COLO829 (cell line): ENCODE results near the gene PNMA6A.
"Not testable (repeated sequence)": the region's sequence is repeated elsewhere in the genome, so short reads cannot be mapped to it uniquely, and the experiment has no call there.

Experiments
- DNase-seq: peaks from one replicate; pipeline ENCODE4 v3.0.0; 2012; ENCODE audit warnings: low spot score

Gene PNMA6A

DNA sequence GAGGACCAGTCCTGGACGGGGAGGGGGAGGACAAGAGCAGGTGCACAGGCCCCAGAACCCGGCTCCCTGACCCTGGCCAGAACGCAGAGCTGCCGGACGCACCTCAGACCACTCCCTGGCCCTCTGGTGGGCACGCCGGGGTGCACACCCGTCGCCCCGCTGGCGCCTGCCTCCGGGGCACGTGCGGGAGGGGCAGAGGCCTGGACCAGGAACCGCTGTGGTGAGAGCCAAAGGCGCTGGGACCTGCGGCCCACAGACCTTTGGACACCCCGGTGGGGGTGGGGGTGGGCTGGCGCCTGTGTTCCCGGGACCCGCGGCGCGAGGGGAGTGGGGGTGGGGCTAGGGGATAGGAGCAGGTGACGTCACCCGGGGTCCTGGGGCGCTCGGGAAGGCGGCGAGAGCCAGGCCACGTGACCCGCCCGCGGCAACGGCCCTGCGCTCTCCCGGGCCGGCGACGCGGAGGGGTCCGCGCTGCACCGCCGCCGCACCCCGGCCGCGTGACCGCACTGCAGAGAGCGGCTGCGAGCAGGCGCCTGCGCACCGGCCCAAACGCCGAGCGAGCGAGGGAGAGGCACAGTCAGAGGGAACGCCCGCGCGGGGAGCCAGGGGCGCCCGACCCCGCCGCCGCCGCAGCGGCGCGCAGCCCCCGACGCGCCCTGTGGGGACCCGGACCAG, at the start of gene PNMA6A:
Gene PNMA6A, plus strand, starts transcription at position 546 of the 675 bp plus-strand sequence. CDS start 609 bp downstream, outside the sequence.
- DNase-seq, result not testable (repeated sequence)

DNA sequence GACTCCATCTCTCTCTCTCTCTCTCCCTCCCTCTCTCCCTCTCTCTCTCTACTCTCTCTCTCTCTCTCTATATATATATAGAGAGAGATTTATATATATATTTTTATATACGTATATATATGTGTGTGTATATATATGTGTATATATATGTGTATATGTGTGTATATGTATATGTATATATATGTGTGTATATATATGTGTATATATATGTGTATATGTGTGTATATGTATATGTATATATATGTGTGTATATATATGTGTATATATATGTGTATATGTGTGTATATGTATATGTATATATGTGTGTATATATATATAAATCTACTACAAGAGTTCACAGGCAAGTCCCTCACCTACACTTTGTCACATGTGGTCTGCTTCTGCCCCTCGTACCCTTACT, 45.8 kb upstream of the PNMA6A start:
- DNase-seq, result not testable (repeated sequence)

DNA sequence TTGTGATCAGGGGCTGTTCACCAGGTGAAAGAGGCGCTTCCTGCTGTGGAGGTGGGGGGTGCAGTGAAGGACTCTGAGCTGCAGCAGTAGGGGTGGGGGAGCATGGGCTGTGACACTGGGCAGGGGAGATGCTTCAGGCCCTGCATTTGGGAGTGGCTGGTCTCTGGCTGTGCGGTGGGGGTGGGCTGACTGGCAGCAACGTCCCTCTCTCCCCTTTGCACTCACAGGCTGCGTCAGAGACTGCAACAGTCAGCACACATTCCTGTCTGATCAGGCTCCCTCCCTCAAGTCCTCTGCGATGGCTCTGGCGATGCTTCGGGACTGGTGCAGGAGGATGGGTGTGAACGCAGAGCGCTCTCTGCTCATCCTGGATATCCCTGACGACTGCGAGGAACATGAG, 43.8 kb upstream of the PNMA6A start:
- not testable (repeated sequence) for DNase-seq

DNA sequence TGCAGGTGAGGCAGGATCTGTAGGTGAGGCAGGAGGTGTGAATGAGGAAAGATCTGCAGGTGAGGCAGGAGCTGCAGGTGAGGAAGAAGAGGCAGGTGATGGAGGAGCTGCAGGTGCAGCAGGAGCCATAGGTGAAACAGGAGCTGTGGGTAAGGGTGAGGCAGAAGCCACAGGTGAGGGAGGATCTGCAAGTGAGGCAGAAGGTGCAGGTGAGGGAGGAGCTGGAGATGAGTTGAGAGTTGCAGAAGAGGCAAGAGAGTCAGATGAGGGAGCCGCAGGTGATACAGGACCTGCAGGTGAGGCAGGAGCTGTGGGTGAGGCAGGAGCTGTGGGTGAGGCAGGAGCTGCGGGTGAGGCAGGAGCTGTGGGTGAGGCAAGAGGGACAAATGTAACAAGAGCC, 43.1 kb upstream of the PNMA6A start:
- no peak for DNase-seq

DNA sequence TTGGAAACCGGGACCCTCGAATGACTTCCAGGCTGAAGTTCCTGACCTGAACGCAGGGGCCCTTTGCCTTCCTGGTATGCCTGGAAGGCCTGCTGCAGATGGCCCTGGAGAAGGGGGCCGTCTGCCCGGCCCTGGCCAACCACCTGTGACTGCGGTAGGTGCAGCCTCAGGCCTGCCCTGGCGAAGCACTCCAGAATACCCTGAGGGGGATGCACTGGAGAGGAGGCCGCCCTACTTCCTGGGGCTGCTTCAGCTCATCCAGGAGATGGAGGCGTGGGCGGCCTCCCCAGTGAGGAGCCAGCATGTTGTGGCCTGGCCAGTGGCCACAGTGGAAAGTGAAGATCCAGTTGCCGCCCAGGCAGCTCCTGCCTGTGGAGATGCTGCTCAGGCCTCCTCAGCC, 42.4 kb upstream of the PNMA6A start:
- no peak for DNase-seq

DNA sequence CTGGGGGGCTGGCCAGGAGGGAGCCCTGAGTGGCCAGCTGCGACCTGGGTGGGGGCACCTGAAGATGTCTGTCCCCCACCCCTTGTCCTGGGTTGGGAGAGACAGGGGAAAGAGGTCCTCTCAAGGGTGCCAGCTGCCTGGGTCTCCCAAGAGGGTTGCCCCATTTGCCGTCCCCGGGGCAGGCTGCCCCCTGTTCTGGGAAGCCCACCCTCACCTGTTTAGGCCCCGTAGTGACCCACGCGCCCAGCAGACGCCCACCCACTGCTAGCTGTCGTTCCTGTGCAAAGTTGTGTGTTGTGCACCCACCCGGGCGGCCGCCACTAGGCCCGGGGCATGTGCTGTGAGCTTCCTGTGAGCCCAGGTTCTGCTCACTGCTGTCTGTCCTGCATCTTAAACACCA, 41.5 kb upstream of the PNMA6A start:
- DNase-seq, result no peak

DNA sequence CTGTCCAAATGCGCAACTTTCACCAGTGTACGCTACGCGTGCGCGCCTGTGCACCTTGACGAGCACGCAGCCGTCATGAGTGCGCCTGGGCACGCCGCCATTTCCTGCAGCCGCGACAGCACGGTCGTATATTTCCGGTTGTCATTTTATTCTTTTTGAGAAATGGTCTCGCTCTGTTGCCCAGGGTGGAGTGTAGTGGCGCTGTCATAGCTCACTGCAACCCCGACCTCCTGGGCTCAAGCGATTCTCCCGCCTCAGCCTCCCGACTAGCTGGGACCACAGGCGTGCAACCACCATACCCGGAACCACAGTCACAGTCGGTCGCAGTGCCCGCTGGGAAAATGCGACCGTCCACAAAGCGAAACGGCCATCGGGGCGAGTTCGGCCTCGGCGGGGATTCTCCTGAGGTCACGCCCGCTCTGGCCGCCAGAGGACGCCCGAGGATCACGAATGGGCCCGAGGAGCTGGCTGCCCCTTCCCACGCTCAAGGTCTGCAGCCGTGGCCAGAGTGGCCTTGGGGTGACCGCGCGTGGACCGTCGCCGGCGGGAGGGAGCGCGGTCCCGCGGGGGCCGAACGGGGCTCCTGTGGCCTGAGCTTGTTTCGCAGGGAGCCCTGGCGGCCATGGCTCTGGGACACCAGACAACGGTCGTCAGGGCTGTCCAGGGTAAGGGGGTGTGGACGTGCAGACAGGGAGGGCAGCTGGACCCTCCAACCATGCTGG, 39.7 kb upstream of the PNMA6A start:
- DNase-seq, result peak; percentile 66

DNA sequence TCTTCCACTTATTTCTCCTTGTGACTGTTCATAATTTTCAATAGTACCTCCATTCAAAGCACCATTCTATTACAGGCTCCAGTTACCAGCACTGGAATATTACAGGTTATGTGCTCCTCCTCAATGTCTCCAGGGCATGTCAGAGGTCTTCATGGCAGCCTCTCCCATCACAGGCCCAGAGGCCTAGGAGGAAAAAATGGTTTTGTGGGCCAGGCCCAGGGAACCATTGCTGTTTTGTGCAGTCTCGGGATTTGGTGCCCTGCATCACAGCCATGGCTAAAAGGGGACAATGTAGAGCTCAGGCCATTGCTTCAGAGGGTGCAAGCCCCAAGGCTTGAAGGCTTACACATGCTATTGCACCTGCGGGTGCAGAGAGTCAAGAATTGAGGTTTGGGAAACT, 23.2 kb upstream of the PNMA6A start:
- DNase-seq, result no peak

DNA sequence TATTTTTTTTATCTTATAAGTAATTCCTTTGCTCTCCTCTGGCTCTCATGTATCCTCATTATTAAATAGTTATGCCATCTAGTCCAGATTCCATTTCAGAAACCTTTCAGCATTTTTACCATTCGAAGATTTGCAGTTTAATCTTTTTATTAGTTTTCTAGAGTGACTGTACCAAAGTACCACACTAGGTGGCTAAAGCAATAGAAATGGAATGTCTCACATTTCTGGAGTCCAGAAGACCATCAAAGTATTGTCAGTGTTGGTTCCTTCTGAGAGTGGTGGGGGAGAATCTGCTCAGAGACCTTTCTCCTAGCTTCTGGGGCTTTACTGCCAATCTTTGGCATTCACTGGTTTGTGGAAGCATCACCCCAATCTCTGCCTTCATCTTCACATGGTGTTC, 19.7 kb upstream of the PNMA6A start:
- DNase-seq, result no peak

DNA sequence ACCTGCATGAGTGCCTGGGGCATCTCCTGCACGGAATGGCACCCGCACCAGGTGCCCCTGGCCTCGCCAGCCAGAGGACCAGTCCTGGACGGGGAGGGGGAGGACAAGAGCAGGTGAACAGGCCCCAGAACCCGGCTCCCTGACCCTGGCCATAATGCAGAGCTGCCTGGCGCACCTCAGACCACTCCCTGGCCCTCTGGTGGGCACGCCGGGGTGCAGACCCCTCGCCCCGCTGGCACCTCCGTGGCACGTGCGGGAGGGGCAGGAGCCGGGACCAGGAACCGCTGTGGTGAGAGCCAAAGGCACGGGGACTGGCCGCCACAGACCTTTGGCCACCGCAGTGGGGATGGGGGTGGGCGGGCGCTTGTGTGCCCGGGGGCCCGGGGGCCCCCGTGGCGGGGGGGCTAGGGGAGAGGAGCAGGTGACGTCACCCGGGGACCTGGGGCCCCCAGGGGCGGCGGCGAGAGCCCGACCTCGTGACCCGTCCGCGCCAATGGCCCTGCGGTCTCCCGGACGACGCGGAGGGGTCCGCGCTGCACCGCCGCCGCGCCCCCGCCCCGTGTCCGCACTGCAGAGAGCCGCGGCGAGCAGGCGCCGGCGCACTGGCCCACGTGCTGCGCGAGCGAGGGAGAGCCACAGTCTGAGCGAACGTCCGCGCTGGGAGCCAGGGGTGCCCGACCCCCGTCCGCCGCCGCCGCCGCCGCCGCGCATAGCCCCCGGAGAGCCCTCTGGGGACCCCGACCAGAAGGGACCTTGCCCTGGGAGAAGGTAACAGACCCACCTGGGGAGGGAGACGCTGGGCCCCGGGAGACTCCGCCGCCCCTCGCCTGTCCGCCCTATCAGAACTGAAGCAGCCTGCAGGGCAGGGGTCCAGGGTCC, 16.1 kb upstream of the PNMA6A start, which contains the start of gene PNMA3:
Gene PNMA3, plus strand, starts transcription at position 600 of the 879 bp plus-strand sequence. CDS start 586 bp downstream, outside the sequence.
- DNase-seq, result no peak

DNA sequence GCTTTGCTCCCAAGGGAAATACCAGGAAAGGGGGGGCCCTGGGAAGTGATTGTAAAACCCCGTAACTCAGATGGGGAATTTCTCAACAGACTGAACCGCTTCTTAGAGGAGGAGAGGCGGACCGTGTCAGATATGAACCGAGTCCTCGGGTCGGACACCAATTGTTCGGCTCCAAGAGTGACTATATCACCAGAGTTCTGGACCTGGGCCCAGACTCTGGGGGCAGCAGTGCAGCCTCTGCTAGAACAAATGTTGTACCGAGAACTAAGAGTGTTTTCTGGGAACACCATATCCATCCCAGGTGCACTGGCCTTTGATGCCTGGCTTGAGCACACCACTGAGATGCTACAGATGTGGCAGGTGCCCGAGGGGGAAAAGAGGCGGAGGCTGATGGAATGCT, 15.0 kb upstream of the PNMA6A start:
- DNase-seq, result no peak

DNA sequence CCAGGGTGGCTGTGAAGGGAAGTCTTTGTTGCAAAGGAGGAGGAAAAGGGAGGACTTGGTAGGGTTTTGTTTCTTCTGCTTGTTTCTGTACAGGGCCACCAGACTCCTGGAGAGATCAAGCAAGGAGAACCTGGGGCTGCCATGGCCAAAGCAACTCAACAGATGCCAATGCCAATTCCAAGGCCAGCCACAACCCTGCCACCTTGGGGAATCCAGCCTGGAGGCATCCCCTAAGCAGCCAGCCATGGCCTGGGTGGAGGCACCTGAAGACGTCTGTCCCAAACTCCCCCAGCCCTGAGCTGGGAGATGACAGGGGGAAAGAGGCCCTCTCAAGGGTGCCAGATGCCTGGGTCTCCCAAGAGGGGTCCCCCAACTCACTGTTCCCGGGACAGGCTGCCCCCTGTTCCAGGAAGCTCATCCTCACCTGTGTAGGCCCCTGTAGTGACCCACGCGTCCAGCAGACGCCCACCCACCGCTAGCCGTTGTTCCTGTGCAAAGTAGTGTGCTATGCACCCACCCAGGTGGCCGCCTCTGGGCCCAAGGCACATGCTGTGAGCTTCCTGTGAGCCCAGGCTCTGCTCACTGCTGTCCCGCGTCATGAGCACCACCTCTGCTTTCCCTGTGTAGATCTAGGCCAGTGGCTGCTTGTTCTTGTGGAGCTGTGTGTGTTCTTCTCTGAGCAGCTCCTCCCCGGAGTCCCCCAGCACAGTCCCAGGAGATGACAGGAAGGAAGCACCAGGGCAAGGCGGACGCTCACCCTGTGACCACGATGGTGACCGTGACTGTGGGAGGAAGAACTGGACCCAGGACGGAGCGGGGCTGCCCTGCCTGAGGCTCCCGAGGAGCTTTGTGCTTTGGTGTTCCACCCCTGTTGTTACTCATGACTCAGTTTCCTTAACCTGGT, 12.8 kb upstream of the PNMA6A start:
- no peak for DNase-seq

DNA sequence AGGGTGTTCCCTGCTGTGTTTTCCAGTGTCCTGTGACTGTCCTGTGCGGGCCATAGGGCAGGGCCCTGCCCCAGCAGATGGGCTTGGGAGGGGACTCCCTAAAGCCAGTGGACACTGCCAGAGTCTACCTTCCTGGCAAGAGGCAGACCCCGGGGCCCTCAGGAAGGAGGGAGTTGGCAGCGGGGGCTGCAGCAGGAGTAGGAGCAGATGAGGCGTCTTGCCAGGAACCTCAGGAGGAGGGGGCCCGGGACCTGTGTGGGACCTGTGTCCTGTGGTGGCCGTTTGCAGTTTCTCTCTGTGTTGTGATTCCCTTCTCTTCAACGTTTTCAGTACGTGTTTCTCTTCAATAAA, 12.2 kb upstream of the PNMA6A start:
- DNase-seq, result no peak

DNA sequence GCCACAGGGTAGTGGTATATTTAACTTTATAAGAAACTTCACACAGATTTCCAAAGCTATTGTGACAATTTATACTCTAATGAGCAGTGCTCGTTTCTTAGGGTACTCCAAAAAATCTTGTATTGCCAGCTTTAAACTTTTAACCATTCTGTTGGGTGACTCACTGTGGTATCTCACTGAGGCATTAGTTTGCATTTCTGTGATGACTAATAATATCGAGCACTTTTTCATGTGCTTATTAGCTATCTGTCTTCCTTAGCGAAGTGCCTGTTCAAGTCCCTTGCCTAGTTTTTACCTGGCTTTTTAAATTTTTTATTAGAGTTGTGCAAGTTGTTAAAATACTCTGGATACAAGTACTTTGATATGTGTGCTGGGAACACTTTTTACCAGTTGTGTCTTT, 10.5 kb upstream of the PNMA6A start:
- DNase-seq, result peak; percentile 19

DNA sequence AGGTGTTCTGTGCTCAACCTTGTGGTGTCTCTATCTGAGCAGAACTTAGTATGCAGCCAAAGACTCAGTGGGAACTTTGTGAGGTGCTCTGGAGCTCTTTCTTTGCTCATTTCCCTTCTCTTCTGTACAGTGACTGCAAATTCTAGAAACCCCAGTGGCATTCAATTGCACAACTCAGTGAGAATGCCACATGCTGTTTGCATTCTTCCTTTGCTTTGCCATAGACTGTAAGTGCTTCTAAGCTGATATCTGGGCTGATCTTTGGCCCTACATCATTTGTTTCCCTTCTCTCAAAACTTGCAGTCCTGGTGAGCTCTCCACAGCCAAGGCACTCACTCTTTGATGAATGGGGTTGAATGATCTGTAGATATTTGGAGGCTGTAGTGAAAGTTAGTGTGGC, 8.9 kb upstream of the PNMA6A start:
- no peak for DNase-seq

DNA sequence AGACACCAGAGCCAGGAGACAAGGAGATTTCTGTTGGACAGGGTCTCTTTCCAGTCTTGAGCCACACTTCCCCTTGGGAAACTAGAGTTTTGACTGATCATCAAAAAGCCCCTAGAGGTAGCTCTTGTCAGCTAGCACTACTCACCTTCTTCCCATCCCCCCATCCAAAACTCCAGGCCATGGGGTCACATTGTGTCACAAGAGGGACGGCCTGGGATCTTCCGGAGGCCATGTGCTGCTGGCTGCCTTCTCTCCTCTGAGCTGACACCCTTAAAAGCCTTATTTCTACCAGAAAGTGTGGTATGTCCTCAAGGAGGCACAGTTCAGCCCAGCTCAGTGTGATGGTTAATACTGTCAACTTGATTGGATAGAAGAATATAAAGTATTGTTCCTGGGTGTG, 8.2 kb upstream of the PNMA6A start:
- no peak for DNase-seq

DNA sequence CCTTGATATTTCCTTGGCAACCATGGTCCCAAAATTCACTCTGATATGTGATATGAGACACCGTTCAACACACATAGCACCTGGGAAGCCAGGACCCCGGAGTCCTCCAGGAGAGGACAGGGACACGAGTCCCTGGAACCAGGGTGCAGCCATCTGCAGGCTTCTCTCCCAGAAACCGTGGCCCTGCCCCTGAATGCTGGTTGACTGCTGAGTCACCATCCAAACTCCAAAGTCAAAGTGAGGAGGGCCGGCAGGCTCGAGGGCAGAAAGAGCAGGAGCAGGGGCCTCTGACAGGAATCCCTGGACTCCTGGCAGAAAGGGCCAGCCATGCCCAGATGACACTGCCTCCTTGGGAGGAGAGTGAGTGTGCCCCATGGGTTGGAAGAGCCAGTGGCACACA, 6.9 kb upstream of the PNMA6A start:
- DNase-seq, result no peak

DNA sequence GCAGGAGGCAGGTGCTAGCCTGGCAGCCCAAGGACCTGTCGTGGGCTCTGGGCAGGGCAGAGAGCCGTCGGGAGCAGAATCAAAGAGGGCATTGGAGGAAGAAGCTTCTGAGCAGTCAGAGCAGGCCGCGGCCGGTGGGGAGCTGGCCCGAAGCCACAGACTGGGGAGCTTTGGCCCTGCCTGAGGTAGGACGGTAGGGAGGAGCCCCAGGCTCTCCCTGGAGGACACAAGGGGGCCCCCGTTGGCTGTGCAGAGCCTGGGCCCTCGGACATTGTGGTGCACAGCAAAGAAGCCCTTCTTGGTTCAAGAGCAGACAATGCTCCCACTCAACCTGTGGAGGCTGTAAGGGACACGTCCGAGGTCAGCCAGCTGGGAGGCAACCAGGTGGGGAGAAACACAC, 5.9 kb upstream of the PNMA6A start:
- DNase-seq, result not testable (repeated sequence)

DNA sequence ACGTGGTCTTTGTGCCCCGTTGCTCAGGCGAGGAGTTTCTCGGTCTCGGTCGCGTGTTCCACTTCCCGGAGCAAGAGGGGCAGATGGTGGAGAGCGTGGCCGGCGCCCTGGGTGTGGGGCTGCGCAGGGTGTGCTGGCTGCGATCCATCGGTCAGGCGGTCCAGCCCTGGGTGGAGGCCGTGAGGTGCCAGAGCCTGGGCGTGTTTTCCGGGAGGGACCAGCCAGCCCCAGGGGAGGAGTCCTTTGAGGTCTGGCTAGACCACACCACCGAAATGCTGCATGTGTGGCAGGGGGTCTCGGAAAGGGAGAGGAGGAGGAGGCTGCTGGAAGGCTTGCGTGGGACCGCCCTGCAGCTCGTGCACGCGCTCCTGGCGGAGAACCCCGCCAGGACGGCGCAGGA, 1.1 kb downstream of the PNMA6A start:
- DNase-seq, result not testable (repeated sequence)

DNA sequence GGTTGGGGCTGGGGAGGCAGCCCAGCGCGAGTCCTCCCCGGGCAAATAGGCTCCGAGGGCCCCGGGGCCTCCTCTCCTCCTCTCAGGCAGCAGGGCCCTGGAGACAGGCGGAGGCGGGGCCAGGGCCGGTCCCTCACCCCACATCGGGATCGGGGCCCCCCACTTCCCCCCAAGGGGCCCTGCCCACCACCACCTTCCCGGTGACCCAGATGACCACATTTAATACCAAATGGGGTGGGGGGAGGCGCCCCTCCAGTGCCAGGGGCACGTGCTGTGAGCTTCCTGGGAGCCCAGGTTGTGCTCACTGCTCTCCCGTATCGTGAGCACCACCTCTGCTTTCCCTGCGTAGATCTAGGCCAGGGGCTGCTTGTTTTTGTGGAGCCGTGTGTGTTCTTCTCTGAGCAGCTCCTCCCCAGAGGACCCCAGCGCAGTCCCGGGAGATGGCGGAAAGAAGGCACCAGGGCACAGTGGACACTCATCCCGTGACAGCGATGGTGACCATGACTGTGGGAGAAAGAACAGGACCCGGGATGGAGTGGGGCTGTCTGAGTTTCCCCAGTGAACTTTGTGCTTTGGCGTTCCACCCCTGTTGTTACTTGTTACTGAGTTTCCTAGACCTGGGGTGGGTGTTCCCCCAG, 2.1 kb downstream of the PNMA6A start:
- DNase-seq, result no peak

DNA sequence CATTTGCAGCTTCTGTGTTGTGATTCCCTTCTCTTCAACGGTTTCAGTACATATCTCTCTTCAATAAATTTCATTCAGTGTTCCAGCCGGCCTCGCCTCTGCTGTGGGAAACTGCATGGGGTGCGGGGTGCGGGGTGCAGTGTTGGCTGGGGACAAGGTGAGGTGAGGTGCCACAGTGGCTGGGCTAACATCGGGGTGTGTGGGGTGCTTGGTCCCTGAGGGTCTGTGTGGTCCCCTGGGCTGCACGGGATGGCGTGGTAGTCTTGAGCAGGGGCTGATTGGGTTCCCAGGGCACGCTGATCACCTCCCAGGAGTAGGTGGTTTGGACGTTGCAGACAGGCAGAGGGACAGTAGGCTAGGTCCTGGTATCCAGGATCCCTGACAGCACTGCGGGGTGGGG, 2.7 kb downstream of the PNMA6A start:
- DNase-seq, result no peak
